Nephron (organoid): Measurements from ENCODE around the gene BMPER.

ENCODE experiments used
- H3K27ac Mint-ChIP-seq, 3 experiments: 2 replicates each; pipeline ENCODE4 v1.8.0; 2020; ENCODE audit warnings: mixed read lengths in 3 of 3, mild to moderate bottlenecking in 2 of 3, moderate library complexity in 1 of 3
- H3K27me3 Mint-ChIP-seq: 2 replicates; pipeline ENCODE4 v1.8.0; 2021; ENCODE audit warnings: low read depth, mild to moderate bottlenecking, moderate library complexity, mixed read lengths
- H3K36me3 Mint-ChIP-seq: 2 replicates; pipeline ENCODE4 v1.8.0; 2020; ENCODE audit warnings: low read depth, mixed read lengths
- H3K4me1 Mint-ChIP-seq: 2 replicates; pipeline ENCODE4 v1.8.0; 2020; ENCODE audit warnings: mixed read lengths
- H3K4me3 Mint-ChIP-seq, 3 experiments: 2 replicates each; pipeline ENCODE4 v1.8.0; 2020; ENCODE audit warnings: mild to moderate bottlenecking in 3 of 3, mixed read lengths in 3 of 3, moderate library complexity in 2 of 3
- H3K9me3 Mint-ChIP-seq: 2 replicates; pipeline ENCODE4 v1.8.0; 2020; ENCODE audit warnings: mixed read lengths
- TF ChIP-seq, protein P1 (sequence below), 3 experiments: fragments of 200-600 bp; sonication (generic); IDR thresholded peaks; one replicate each; pipeline ENCODE4 v1.5.0; 2021; ENCODE audit warnings: antibody characterized with exemption in 3 of 3; ENCODE audit not compliant: unreplicated experiment in 3 of 3

BMPER gene

DNA sequence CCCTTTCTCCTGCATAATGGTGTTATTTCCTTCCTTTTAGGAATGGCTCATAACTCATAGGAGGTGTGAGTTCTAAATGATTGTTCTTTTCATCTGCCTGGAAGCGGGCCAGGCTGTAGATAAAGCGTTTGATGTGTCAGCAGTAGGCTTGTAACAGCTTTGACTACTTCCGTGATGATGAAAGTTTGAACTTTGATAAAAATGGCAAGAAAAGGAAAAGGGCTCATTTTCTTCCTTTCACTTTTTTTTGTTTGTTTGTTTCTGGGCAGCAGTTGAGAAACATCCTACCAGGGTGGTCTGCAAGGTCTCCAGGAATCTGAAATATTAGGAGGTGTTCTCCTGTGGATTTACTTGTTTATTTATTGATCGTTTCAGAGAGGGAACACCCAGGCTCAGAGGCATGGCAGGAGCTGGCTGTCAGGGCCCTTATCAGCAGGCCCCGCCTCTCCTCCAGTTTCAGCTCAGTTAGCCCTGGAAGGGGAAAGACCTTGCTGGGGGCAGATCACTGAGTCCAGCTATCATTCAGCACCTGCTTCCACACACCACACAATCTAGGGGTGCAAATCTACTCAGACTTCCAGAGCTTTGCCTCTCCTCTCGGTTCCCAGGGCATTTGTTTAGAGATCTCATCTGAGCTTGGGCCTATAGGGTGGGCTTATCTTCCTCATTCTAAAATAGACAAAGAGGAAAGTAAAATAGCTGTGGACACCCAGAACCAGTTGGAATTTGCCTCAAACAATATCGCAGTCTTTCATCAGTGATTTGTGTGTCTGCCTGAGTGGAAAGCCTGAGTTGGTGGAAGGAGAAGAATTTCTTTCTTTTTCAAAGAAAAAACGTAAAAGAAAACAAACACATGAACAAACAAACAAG lies 130.9 kb downstream of the BMPER start:
- H3K4me3 Mint-ChIP-seq: no peak overlapping the region
- peaks cover 29% of the 10 kb centered on the region for H3K4me1 Mint-ChIP-seq
- TF ChIP-seq, protein P1, sequence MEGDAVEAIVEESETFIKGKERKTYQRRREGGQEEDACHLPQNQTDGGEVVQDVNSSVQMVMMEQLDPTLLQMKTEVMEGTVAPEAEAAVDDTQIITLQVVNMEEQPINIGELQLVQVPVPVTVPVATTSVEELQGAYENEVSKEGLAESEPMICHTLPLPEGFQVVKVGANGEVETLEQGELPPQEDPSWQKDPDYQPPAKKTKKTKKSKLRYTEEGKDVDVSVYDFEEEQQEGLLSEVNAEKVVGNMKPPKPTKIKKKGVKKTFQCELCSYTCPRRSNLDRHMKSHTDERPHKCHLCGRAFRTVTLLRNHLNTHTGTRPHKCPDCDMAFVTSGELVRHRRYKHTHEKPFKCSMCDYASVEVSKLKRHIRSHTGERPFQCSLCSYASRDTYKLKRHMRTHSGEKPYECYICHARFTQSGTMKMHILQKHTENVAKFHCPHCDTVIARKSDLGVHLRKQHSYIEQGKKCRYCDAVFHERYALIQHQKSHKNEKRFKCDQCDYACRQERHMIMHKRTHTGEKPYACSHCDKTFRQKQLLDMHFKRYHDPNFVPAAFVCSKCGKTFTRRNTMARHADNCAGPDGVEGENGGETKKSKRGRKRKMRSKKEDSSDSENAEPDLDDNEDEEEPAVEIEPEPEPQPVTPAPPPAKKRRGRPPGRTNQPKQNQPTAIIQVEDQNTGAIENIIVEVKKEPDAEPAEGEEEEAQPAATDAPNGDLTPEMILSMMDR (IDR thresholded peaks at IDR 0.05; ENCODE audit: unreplicated experiment in 3 of 3): no peak
- H3K36me3 Mint-ChIP-seq: peaks cover 3% of the 10 kb centered on the region
- H3K9me3 Mint-ChIP-seq: no peaks in the 10 kb centered on the region
- peak overlapping the region in 2 of 3 experiments; percentile 12 to 25 for H3K27ac Mint-ChIP-seq
- no peaks in the 10 kb centered on the region for H3K27me3 Mint-ChIP-seq

DNA sequence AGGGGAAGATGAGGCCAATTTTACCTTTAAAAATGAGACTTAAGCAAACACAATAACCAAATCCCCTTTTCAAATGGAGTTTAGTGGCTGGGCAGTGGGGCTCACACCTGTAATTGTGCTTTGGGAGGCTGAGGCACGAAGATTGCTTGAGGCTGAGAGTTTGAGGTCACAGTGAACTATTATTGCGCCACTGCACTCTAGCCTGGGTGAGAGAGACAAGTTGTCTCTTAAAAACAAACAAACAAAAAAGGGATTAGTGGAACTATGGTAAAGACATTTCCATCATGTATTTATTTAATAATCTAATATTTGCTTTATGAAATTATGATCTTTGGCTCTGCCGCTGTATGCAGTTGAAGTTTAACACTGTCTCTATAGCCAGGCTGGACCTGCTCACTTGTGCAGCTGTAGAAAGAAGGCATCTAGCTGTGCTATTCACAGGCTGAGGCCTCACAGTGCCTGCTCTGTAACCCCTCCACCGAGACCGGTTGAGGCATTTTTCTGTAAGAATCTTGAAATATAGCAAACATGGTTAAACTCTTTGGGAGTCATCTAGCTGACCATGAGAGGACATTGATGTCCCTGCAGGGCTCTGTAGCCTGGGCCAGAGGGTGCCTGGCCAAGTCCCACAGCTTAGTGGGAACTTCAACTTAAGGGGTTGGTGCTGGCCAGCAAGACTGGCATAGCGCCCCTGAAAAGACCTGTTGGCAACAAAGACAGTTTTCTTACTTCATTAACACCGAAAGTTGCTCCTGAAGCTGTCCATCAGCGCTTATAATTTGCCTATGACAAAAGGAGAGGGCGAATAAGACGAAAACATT lies 131.8 kb downstream of the BMPER start:
- H3K27me3 Mint-ChIP-seq: no peaks in the 10 kb centered on the region
- H3K27ac Mint-ChIP-seq: peak overlapping the region in 1 of 3 experiments; percentile 25
- H3K4me1 Mint-ChIP-seq: peaks cover 29% of the 10 kb centered on the region
- no peaks in the 10 kb centered on the region for H3K9me3 Mint-ChIP-seq
- peaks cover 3% of the 10 kb centered on the region for H3K36me3 Mint-ChIP-seq
- TF ChIP-seq, protein P1 (IDR thresholded peaks at IDR 0.05; ENCODE audit: unreplicated experiment in 3 of 3): no peak
- no peak overlapping the region for H3K4me3 Mint-ChIP-seq

DNA sequence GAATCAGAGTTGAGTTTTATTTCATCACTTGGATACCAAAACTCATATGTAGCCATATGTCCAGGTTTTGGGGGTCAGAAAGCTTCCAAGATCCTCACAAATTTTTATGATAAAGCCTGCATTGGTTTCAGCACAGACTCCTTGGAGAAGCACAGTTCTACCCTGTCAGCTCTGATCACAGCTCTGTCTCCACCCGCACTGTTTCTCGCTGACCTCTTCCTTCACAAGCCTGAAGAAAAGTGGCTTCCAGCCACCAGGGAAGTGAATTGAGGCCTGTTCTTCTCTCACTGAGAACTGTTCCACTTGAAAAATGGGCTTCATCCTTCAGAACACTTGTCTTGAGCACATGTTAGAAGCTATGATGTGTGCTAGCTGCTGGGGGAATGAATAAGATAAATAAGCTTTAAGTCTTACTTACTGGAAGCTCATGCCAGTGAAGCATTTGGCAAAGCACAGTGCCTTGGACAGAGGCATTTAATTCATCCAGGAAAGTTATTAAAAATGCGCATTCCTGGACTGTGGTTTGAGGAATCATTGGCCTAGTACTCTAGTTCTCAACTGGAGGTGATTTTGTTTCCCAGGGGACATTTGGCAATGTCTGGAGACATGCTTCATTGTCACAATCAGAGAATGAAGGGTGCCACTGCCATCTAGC lies 133.6 kb downstream of the BMPER start:
- H3K9me3 Mint-ChIP-seq: no peaks in the 10 kb centered on the region
- no peaks in the 10 kb centered on the region for H3K27me3 Mint-ChIP-seq
- H3K4me3 Mint-ChIP-seq: no peak overlapping the region
- TF ChIP-seq, protein P1 (IDR thresholded peaks at IDR 0.05; ENCODE audit: unreplicated experiment in 3 of 3): no peak
- H3K27ac Mint-ChIP-seq: no peak overlapping the region
- peaks cover 40% of the 10 kb centered on the region for H3K4me1 Mint-ChIP-seq
- no peaks in the 10 kb centered on the region for H3K36me3 Mint-ChIP-seq

DNA sequence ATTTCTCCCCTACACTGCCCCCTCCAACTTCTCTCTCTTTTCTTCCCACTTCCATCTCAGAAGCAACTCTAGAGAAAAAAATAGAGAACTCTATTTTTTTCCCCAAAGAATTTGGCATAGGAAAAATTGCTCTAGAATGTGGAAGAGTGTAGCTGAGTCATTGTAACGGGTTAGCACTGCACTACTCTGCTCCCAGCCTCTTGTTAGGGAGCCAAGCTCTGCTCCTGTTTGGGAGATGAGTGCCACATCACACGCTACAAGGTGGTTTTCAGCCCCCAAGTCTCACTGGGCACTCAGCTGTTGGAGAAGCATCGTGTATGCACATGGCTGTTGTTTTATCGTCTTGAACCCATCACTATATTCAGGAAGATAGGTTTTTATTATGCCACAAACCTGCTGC lies 136.4 kb downstream of the BMPER start:
- no peaks in the 10 kb centered on the region for H3K27me3 Mint-ChIP-seq

DNA sequence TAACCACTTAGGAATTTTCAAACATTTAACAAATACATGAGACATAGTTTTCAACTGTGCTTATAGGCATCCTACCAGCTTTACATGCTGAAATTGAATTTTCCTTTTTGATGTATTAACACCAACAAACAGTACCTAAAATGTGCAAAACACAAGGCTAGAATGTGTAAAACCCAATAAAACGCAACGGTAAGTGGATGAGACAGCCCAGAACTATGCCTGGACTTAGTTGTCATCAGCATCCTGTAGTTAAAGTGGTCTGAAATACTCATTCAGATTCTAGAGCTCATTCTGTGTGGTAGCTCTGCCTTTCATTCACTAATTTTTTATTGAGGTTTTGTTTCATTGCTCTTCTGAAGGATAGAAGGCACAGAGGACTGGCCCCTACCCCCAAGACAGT lies 137.1 kb downstream of the BMPER start:
- Mint-ChIP-seq H3K27me3 (no peaks in the 10 kb centered on the region), H3K4me1 (peaks cover 26% of the 10 kb centered on the region), H3K36me3 (peaks cover 10% of the 10 kb centered on the region), H3K27ac (no peak overlapping the region), H3K4me3 (no peak overlapping the region), H3K9me3 (no peaks in the 10 kb centered on the region)
- TF ChIP-seq, protein P1 (IDR thresholded peaks at IDR 0.05; ENCODE audit: unreplicated experiment in 3 of 3): no peak

More for the DNA sequence above, 136.4 kb downstream of the BMPER start:
- Mint-ChIP-seq H3K4me3 (no peak overlapping the region), H3K9me3 (no peaks in the 10 kb centered on the region), H3K4me1 (peaks cover 26% of the 10 kb centered on the region), H3K36me3 (peaks cover 10% of the 10 kb centered on the region), H3K27ac (no peak overlapping the region)
- TF ChIP-seq, protein P1 (IDR thresholded peaks at IDR 0.05; ENCODE audit: unreplicated experiment in 3 of 3): no peak
